ENCODE measurements around the gene COL4A2. TPM values are rescaled to one million over a fixed set of nuclear protein-coding genes. Genes with fewer than 3 reads are reported as not detected.
"Not testable (repeated sequence)": the region's sequence is repeated elsewhere in the genome, so short reads cannot be mapped to it uniquely, and the experiment has no call there.

Gene COL4A2
- total and polyA plus RNA-seq, 11 donors: 92.4 to 377 (median 166) TPM

GRCh38 chr13:110449219-110450015, 142.3 kb downstream of the COL4A2 start:
- ATAC-seq: no peak
- intact Hi-C loops (cut with DNase I): loop anchor here in 4 of 10 donors (10.0 kb wide), 3 partner anchors 125 to 365 kb away; no protein-coding TSS in a partner anchor

GRCh38 chr13:110450016-110450900, 143.2 kb downstream of the COL4A2 start:
- 91 to 92% (median 92%) methylated on average over 19 to 24 of the region's 24 CpGs for WGBS, 4 donors
- intact Hi-C loops (cut with DNase I): loop anchor here in 3 of 10 donors (10.0 kb wide), 2 partner anchors 125 to 365 kb away; no protein-coding TSS in a partner anchor
- H3K27me3 ChIP-seq: no peaks in the 10 kb centered on the region
- DNase-seq: no peak
- peak overlapping the region in 1 of 12 donors; percentile 46 for H3K27ac ChIP-seq
- ATAC-seq: no peak
- H3K36me3 ChIP-seq: peaks cover 0 to 100% (median 81%) of the 10 kb centered on the region in 9 donors
- no peak for TF ChIP-seq POLR2A (IDR thresholded peaks at IDR 0.05)
- no peak for TF ChIP-seq CTCF (IDR thresholded peaks at IDR 0.05)
- H3K9me3 ChIP-seq: no peaks in the 10 kb centered on the region
- H3K4me3 ChIP-seq: no peak overlapping the region
- H3K4me1 ChIP-seq: peaks cover 0 to 7% (median 0%) of the 10 kb centered on the region in 12 donors

More at GRCh38 chr13:110449219-110450015, 142.3 kb downstream of the COL4A2 start:
- 81 to 90% (median 87%) methylated on average over 19 of the region's 19 CpGs for WGBS, 4 donors
- no peaks in the 10 kb centered on the region for H3K4me1 ChIP-seq
- peak overlapping the region in 1 of 12 donors; percentile 46 for H3K27ac ChIP-seq
- no peaks in the 10 kb centered on the region for H3K9me3 ChIP-seq
- H3K27me3 ChIP-seq: no peaks in the 10 kb centered on the region
- TF ChIP-seq POLR2A (IDR thresholded peaks at IDR 0.05): no peak
- no peak overlapping the region for H3K4me3 ChIP-seq
- peaks cover 0 to 100% (median 81%) of the 10 kb centered on the region in 9 donors for H3K36me3 ChIP-seq
- DNase-seq: no peak

- Histone ChIP-seq H3K27ac (peak overlapping the region in 1 of 12 donors; percentile 46), H3K4me3 (no peak overlapping the region), H3K4me1 (peaks cover 0 to 14% (median 1%) of the 10 kb centered on the region in 12 donors), H3K36me3 (peaks cover 0 to 95% (median 72%) of the 10 kb centered on the region in 9 donors), H3K27me3 (no peaks in the 10 kb centered on the region), H3K9me3 (no peaks in the 10 kb centered on the region)
- WGBS, 4 donors: 88 to 94% (median 90%) methylated on average over 12 of the region's 12 CpGs
- TF ChIP-seq CTCF (IDR thresholded peaks at IDR 0.05): no peak
- TF ChIP-seq POLR2A (IDR thresholded peaks at IDR 0.05): no peak
- DNase-seq (no peak), ATAC-seq (no peak)
- intact Hi-C loops (cut with DNase I): loop anchor here in 3 of 10 donors (10.0 kb wide), 2 partner anchors 124 to 364 kb away; no protein-coding TSS in a partner anchor
These were observed 144.1 kb downstream of the COL4A2 start for GRCh38 chr13:110450941-110451730.

GRCh38 chr13:110453091-110453490, 146.0 kb downstream of the COL4A2 start:
- WGBS, 4 donors: 90 to 97% (median 96%) methylated on average over 11 of the region's 11 CpGs
- DNase-seq: not testable (repeated sequence)
- intact Hi-C loops (cut with DNase I): loop anchor here in 3 of 10 donors (10.0 kb wide), 2 partner anchors 122 to 362 kb away; no protein-coding TSS in a partner anchor

More at GRCh38 chr13:110453091-110453490, 146.0 kb downstream of the COL4A2 start:
- not testable (repeated sequence) for H3K27me3 ChIP-seq, ATAC-seq, H3K4me3 ChIP-seq, H3K9me3 ChIP-seq
- Histone ChIP-seq H3K27ac (peak overlapping the region in 1 of 12 donors; percentile 72), H3K36me3 (peaks cover 0 to 87% (median 66%) of the 10 kb centered on the region in 9 donors), H3K4me1 (peaks cover 0 to 15% (median 1%) of the 10 kb centered on the region in 12 donors)
